OCI-LY7 (cell line): ENCODE data around the gene MAP3K13. TPM values are rescaled to one million over a fixed set of nuclear protein-coding genes. Genes with fewer than 3 reads are reported as not detected.

ENCODE experiments used
- BruUV-seq: library from RNA; stranded (reverse); fragments of 400-500 nt; replicated peaks from 2 replicates; lab custom pipeline; 2021; lab: Mats Ljungman, UMichigan
- CTCF ChIA-PET: fragments of 300-600 bp; sonication (Branson Sonifier 250); formaldehyde crosslinking; loops from one replicate; lab custom pipeline; 2022; ENCODE audit warnings: antibody characterized with exemption; ENCODE audit not compliant: unreplicated experiment; lab: Charles Lee
- POLR2A ChIA-PET: fragments of 300-600 bp; sonication (Branson Sonifier 250); formaldehyde crosslinking; loops from one replicate; lab custom pipeline; 2022; ENCODE audit warnings: antibody characterized with exemption; lab: Charles Lee
- DNase-seq: peaks from one replicate; pipeline ENCODE4 v3.0.0-alpha.2; 2015; ENCODE audit warnings: low spot score
- H2AFZ ChIP-seq: fragments of 200-600 bp; sonication (generic), shearing (Covaris generic); 2 replicates; pipeline ENCODE4 v1.6.1; 2014; ENCODE audit warnings: mild to moderate bottlenecking, antibody characterized with exemption, low read length, moderate library complexity
- H3K27ac ChIP-seq: fragments of 200-600 bp; sonication (generic); 2 replicates; pipeline ENCODE4 v1.5.1; 2014; ENCODE audit warnings: mixed run types, low read depth, mild to moderate bottlenecking, moderate library complexity, low read length, inconsistent platforms; ENCODE audit not compliant: poor library complexity, severe bottlenecking
- H3K36me3 ChIP-seq: fragments of 200-600 bp; sonication (generic); 2 replicates; pipeline ENCODE4 v1.6.1; 2014; ENCODE audit warnings: mild to moderate bottlenecking, antibody characterized with exemption, low read length, moderate library complexity, mixed read lengths; ENCODE audit not compliant: insufficient read depth
- H3K4me1 ChIP-seq: fragments of 200-600 bp; sonication (generic); 2 replicates; pipeline ENCODE4 v1.5.1; 2014; ENCODE audit warnings: mild to moderate bottlenecking, low read length; ENCODE audit not compliant: insufficient read depth, poor library complexity, severe bottlenecking
- H3K4me2 ChIP-seq: fragments of 200-600 bp; sonication (generic); 2 replicates; pipeline ENCODE4 v1.6.1; 2014; ENCODE audit warnings: mild to moderate bottlenecking, low read length
- H3K4me3 ChIP-seq: fragments of 200-600 bp; sonication (generic); 2 replicates; pipeline ENCODE4 v1.5.1; 2014; ENCODE audit warnings: mild to moderate bottlenecking, low read depth, low read length; ENCODE audit not compliant: poor library complexity, severe bottlenecking
- H3K79me2 ChIP-seq: fragments of 200-600 bp; sonication (generic); 2 replicates; pipeline ENCODE4 v1.6.1; 2016; ENCODE audit warnings: low read depth, mild to moderate bottlenecking, low read length, moderate library complexity, mixed read lengths; ENCODE audit not compliant: insufficient read depth
- H3K9me2 ChIP-seq: fragments of 200-600 bp; sonication (generic); 2 replicates; pipeline ENCODE4 v1.6.1; 2016; ENCODE audit warnings: mild to moderate bottlenecking, low read length, mixed read lengths; ENCODE audit not compliant: insufficient read depth
- H3K9me3 ChIP-seq: fragments of 200-600 bp; sonication (generic); 2 replicates; pipeline ENCODE4 v1.6.1; 2014; ENCODE audit warnings: mild to moderate bottlenecking, mixed run types, low read length, mixed read lengths
- H4K20me1 ChIP-seq: fragments of 200-600 bp; sonication (generic); 2 replicates; pipeline ENCODE4 v1.6.1; 2014; ENCODE audit warnings: mild to moderate bottlenecking, antibody characterized with exemption, low read length, moderate library complexity, mixed read lengths; ENCODE audit not compliant: insufficient read depth
- EZH2phosphoT487 ChIP-seq: fragments of 200-600 bp; sonication (generic); IDR thresholded peaks from 2 replicates; pipeline ENCODE4 v1.6.1; 2018; ENCODE audit warnings: low read depth, borderline replicate concordance, mild to moderate bottlenecking, mixed run types, antibody characterized with exemption, low read length, moderate library complexity, mixed read lengths
- intact Hi-C: fragments of 100-400 bp; cut with micrococcal nuclease; formaldehyde crosslinking; loops from one replicate; pipeline ENCODE4 v1.10.0; 2022; ENCODE audit not compliant: unreplicated experiment
- total RNA-seq, 2 experiments: library from RNA; depleted of rRNA in 1 of 2; stranded (reverse); fragments of >200 nt in 1 of 2; shearing (Covaris generic) in 1 of 2; gene quantifications; 2 replicates each; pipeline ENCODE4 v1.2.3, GENCODE V29; 2014 to 2022
- TF ChIP-seq, protein P1 (sequence below): fragments of 200-600 bp; sonication (generic); conservative IDR thresholded peaks from 2 replicates; pipeline ENCODE4 v1.5.1; 2014; ENCODE audit warnings: mild to moderate bottlenecking, antibody characterized with exemption, low read length, moderate library complexity, mixed read lengths

The MAP3K13 gene
- total RNA-seq, 2 experiments from 2014 or later = 7.6 to 15.0 TPM

DNA sequence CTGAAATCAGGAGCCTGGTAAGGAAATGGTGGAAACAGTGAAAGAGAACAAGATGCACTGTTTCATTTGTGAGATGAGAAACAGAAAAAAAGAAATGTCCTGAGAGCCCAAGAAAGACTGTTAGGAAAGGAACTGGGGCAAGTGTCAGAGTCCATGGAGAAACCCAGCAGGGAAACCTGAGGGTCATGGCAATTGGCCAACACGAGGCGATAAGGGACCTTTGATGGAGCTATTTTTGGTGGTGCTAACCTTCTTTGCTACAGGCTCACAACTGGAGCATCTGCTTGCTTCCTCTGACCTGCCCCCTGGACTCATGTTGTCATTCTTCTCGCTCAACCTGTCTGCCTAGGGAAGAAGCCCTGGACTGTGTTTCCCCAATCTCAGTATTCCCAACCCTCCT is 140.1 kb downstream of the MAP3K13 start:
- peaks cover 2% of the 10 kb centered on the region; the same call in 1 of the 2 replicates for H3K79me2 ChIP-seq
- H3K4me3 ChIP-seq = no peak overlapping the region
- H4K20me1 ChIP-seq = no peaks in the 10 kb centered on the region
- BruUV-seq = no TSS peak
- no peak overlapping the region for H3K4me2 ChIP-seq
- no peaks in the 10 kb centered on the region for H3K36me3 ChIP-seq
- POLR2A ChIA-PET = interaction anchor here (0.5 to 0.6 kb wide), 2 partner anchors 20 to 51 kb away, joined by 3 to 4 read pairs; no protein-coding TSS in a partner anchor
- no peak overlapping the region for H2AFZ ChIP-seq
- no peak overlapping the region for H3K27ac ChIP-seq
- no peaks in the 10 kb centered on the region for H3K9me2 ChIP-seq
- no peaks in the 10 kb centered on the region for H3K4me1 ChIP-seq
- intact Hi-C loops = no loop called here
- CTCF ChIA-PET = no interaction called here
- TF ChIP-seq, protein P1, sequence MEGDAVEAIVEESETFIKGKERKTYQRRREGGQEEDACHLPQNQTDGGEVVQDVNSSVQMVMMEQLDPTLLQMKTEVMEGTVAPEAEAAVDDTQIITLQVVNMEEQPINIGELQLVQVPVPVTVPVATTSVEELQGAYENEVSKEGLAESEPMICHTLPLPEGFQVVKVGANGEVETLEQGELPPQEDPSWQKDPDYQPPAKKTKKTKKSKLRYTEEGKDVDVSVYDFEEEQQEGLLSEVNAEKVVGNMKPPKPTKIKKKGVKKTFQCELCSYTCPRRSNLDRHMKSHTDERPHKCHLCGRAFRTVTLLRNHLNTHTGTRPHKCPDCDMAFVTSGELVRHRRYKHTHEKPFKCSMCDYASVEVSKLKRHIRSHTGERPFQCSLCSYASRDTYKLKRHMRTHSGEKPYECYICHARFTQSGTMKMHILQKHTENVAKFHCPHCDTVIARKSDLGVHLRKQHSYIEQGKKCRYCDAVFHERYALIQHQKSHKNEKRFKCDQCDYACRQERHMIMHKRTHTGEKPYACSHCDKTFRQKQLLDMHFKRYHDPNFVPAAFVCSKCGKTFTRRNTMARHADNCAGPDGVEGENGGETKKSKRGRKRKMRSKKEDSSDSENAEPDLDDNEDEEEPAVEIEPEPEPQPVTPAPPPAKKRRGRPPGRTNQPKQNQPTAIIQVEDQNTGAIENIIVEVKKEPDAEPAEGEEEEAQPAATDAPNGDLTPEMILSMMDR = no peak
- no peak for TF ChIP-seq EZH2phosphoT487
- H3K9me3 ChIP-seq = no peaks in the 10 kb centered on the region
- no peak for DNase-seq

DNA sequence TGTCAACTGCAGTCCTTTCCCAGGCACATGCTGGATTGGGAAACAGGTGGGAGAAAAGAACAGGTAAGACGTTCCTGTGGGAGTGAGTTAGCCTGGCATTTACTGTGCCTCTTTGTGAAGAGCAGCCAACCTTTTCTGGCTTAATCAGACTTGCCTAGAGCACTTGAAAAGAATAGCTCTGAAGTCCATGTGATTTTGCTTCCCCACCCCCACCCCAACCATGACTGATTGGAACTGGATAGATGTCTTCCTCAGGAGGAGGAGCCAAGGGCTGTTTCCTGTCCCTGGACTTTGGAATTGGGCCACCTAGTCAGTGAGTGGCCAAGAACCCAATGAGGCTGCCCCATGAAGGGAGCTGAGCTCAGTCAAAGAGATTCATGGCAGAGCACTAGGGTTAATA is 140.6 kb downstream of the MAP3K13 start:
- Histone ChIP-seq H3K9me2 (no peaks in the 10 kb centered on the region), H3K4me3 (no peak overlapping the region), H4K20me1 (no peaks in the 10 kb centered on the region), H3K4me1 (no peaks in the 10 kb centered on the region), H3K27ac (no peak overlapping the region), H3K4me2 (no peak overlapping the region), H2AFZ (no peak overlapping the region), H3K79me2 (no peaks in the 10 kb centered on the region), H3K9me3 (no peaks in the 10 kb centered on the region), H3K36me3 (no peaks in the 10 kb centered on the region)
- BruUV-seq = no TSS peak
- ChIA-PET CTCF (no interaction called here), POLR2A (interaction anchor here (0.6 to 0.7 kb wide), 2 partner anchors 51 to 343 kb away, joined by 4 to 11 read pairs; no protein-coding TSS in a partner anchor)
- intact Hi-C loops = no loop called here
- TF ChIP-seq EZH2phosphoT487 = no peak
- TF ChIP-seq, protein P1 = no peak
- DNase-seq = no peak

DNA sequence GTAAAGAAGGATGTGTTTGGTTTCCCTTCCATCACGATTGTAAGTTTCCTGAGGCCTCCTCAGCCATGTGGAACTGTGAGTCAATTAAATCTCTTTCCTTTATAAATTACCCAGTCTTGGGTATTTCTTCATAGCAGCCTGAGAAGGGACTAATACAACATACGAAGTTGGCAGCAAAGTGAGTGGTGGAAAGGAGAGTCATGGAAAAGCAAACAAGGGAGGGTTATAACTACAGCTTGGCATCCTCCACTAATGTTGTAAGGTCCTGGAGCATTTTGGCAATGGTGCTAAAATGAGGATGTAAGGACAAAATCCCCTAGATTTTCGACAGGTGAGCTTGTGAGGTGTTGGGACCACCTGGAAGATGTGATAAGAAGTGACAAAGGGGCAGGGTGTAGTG is 141.7 kb downstream of the MAP3K13 start:
- Histone ChIP-seq H3K9me3 (no peaks in the 10 kb centered on the region), H3K79me2 (no peaks in the 10 kb centered on the region), H4K20me1 (no peaks in the 10 kb centered on the region), H3K27ac (no peak overlapping the region), H2AFZ (no peak overlapping the region), H3K4me1 (no peaks in the 10 kb centered on the region), H3K9me2 (no peaks in the 10 kb centered on the region), H3K4me2 (no peak overlapping the region), H3K4me3 (no peak overlapping the region), H3K36me3 (no peaks in the 10 kb centered on the region)
- no TSS peak for BruUV-seq
- intact Hi-C loops = no loop called here
- POLR2A ChIA-PET = no interaction called here
- TF ChIP-seq, protein P1 = no peak
- no peak for TF ChIP-seq EZH2phosphoT487
- CTCF ChIA-PET = no interaction called here
- DNase-seq = no peak
